H1 (cell line): Measurements from ENCODE around the gene ARMC10. TPM values are rescaled to one million over a fixed set of nuclear protein-coding genes. Genes with fewer than 3 reads are reported as not detected.

ENCODE experiments used
- CHD7 ChIP-seq: fragments of 300-600 bp; sonication (generic); IDR thresholded peaks from 2 replicates; pipeline ENCODE4 v1.7.1; 2012; ENCODE audit warnings: low read length, moderate library complexity, mild to moderate bottlenecking, inconsistent platforms; ENCODE audit not compliant: insufficient replicate concordance
- HDAC6 ChIP-seq: IDR thresholded peaks from one replicate; pipeline ENCODE4 v1.7.1; 2012; ENCODE audit warnings: low read depth, mild to moderate bottlenecking, inconsistent platforms, low read length, moderate library complexity
- KDM4A ChIP-seq: IDR thresholded peaks from one replicate; pipeline ENCODE4 v1.7.1; 2012; ENCODE audit warnings: low read depth, mild to moderate bottlenecking, moderate library complexity, low read length, inconsistent platforms; ENCODE audit not compliant: severe bottlenecking
- NRF1 ChIP-seq: IDR thresholded peaks from 2 replicates; pipeline ENCODE4 v1.6.1; 2011; ENCODE audit warnings: mild to moderate bottlenecking, low read depth, low read length, improper control_type of control experiment
- SP1 ChIP-seq: IDR thresholded peaks from 2 replicates; pipeline ENCODE4 v1.6.1; 2011; ENCODE audit warnings: low read depth, low read length
- SP4 ChIP-seq: IDR thresholded peaks from 2 replicates; pipeline ENCODE4 v1.6.1; 2012; ENCODE audit warnings: low read length, inconsistent platforms
- polyA plus RNA-seq, 7 experiments: library from polyadenylated mRNA; depleted of rRNA in 3 of 7; stranded (reverse) in 5 of 7; unstranded in 2 of 7; fragments of >200 nt in 5 of 7; fragments of 200-250 nt in 2 of 7; gene quantifications; 1 replicate in 5 of 7; 2 replicates in 1 of 7; 4 replicates in 1 of 7; pipeline versions ENCODE4 v1.2.1 to v1.2.3, GENCODE V29; 2011 to 2013; ENCODE audit warnings: missing spikeins in 2 of 7, mixed read lengths in 2 of 7
- total RNA-seq: library from RNA; stranded (reverse); fragmentation: NEBNext Ultra II Directional; extraction: Animal tissue kit (Norgen Biotek cat#: 25700); gene quantifications from 2 replicates; pipeline ENCODE4 v1.2.1, GENCODE V29; 2021

Gene ARMC10
- total and polyA plus RNA-seq, 2 of the 8 experiments (the other 6 are each of a cell fraction or from before 2014, with no cell fraction given), result 16.4 to 44.3 TPM

DNA sequence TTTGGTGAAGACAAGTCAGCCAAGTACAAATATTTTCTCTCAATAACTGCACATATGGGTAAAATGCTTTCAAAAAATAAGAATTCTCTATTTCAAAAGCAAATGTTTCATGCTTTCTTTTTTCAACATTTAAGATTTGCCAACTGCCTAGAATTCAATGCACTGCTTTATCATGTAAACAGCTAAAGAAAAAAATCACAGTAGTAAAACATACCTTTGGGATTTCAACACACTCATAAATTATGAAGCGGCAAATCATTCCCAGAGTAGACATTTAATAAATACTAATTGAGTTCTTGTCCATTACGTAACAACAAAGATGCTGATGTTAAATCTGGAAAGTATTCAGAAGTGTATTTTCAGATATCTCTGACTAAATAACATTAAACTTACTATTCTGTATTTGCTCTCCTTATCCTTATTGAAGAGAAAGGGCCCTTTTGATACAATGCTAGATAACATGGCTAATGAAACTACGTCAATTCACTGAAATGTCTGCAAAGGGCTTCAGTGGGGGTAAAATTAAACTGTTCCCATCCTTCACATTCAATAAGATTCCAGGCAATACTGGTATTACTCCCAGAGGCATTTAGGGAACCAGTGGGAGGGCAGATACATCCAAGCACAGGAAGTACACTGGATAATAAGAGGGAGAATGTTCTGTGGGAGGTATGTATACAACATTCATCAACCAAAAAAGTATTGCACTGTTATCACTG is 60.1 kb downstream of the ARMC10 start (continued):
- TF ChIP-seq CHD7 (no peak), KDM4A (no peak), NRF1 (no peak), SP4 (no peak), HDAC6 (no peak), SP1 (no peak)
